Motor neuron (in vitro differentiated cells): ENCODE measurements around the gene OLFML1. TPM values are rescaled to one million over a fixed set of nuclear protein-coding genes. Genes with fewer than 3 reads are reported as not detected.

ENCODE experiments used
- ATAC-seq, 8 experiments: fragments of 200-7000 bp; cut with Tn5 transposase; replicated peaks in 6 of 8; 2 replicates each; pipeline ENCODE4 v1.8.0; 2021; ENCODE audit warnings: mild to moderate bottlenecking in 8 of 8, moderate library complexity in 8 of 8
- H3K27ac ChIP-seq, 2 donors: fragments of 250-450 bp; sonication (Bioruptor Pico); 2 replicates each; pipeline ENCODE4 v1.9.0; 2021; ENCODE audit warnings: antibody characterized with exemption in 2 of 2, mild to moderate bottlenecking in 2 of 2, moderate library complexity in 1 of 2
- H3K4me1 ChIP-seq, 2 donors: fragments of 250-450 bp; sonication (Bioruptor Pico); replicated peaks in 1 of 2; 2 replicates each; pipeline ENCODE4 v1.6.1; 2021; ENCODE audit warnings: antibody characterized with exemption in 2 of 2, mild to moderate bottlenecking in 2 of 2, moderate library complexity in 1 of 2
- H3K4me3 ChIP-seq, 5 donors: fragments of 250-450 bp; sonication (Bioruptor Pico); 2 replicates each; pipeline ENCODE4 v1.9.0; 2021; ENCODE audit warnings: antibody characterized with exemption in 5 of 5, mild to moderate bottlenecking in 5 of 5, moderate library complexity in 4 of 5
- WGBS, 10 experiments: fragments of 450-650 bp; shearing (Covaris generic); methylation state at CpG; one replicate each; pipeline ENCODE4 v1.0.0; 2022; 5-methylcytosine and 5-hydroxymethylcytosine counted together
- in situ Hi-C, 9 experiments: fragments of 400-800 bp; cut with MboI; loops; one replicate each; pipeline ENCODE4 v1.15.0; 2021; ENCODE audit warnings: low sequenced_read_pairs in 9 of 9, low pct_unique_long_range_greater_than_20kb in 2 of 9; ENCODE audit not compliant: unreplicated experiment in 9 of 9
- total RNA-seq, 8 experiments: library from RNA; unstranded; fragments of 300-600 nt; gene quantifications; 2 replicates each; pipeline versions ENCODE4 v1.2.3 to v1.2.4, GENCODE V29; 2022

Gene OLFML1
- total RNA-seq: 10 to 100 TPM in 3 of 8 experiments, 1 to 10 TPM in 1, under 1 TPM in 4; 0.13 to 91.8 (median 2.1) TPM

GRCh38 chr11:7485186-7486097 lies at the start of gene OLFML1:
TSS of gene OLFML1 (plus strand) at chr11:7485506. CDS start at chr11:7485876, 370 bp downstream.
- H3K27ac ChIP-seq: no peak within 1 kb of the TSS
- WGBS, 10 experiments: 11 to 100% (median 78%) methylated on average over 1 to 8 of the region's 15 CpGs
- in situ Hi-C loops: no loop called here
- no peak within 1 kb of the TSS for H3K4me3 ChIP-seq
- H3K4me1 ChIP-seq: peaks cover 0 to under 1% of the 10 kb centered on the region in 2 donors
- peak in 3 of 8 experiments; percentile 6 to 74 (median 9) for ATAC-seq

- peak in 1 of 8 experiments; percentile 12 for ATAC-seq
- H3K27ac ChIP-seq: no peak overlapping the region
Measured at GRCh38 chr11:7436146-7436545, 49.2 kb upstream of the OLFML1 start.

GRCh38 chr11:7436657-7437056 lies 48.6 kb upstream of the OLFML1 start:
- WGBS, 10 experiments: 23 to 100% (median 68%) methylated on average over 1 to 5 of the region's 5 CpGs; no CpG with 5 or more reads in 1 of the 10 experiments
- Histone ChIP-seq H3K4me1 (no peaks in the 10 kb centered on the region), H3K27ac (no peak overlapping the region), H3K4me3 (no peak overlapping the region)
- ATAC-seq: no peak
- in situ Hi-C loops: loop anchor here in 2 of 9 experiments (25.0 kb wide), 2 partner anchors 174 to 324 kb away; partner anchors contain the start of gene SYT9 (in 1 of the 2)

More at GRCh38 chr11:7436146-7436545, 49.2 kb upstream of the OLFML1 start:
- WGBS, 10 experiments: 0 to 80% (median 52%) methylated on average over 1 of the region's 1 CpG; no CpG with 5 or more reads in 4 of the 10 experiments
- no peak overlapping the region for H3K4me3 ChIP-seq
- in situ Hi-C loops: loop anchor here in 2 of 9 experiments (25.0 kb wide), 2 partner anchors 174 to 324 kb away; partner anchors contain the start of gene SYT9 (in 1 of the 2)
- no peaks in the 10 kb centered on the region for H3K4me1 ChIP-seq

- no peak overlapping the region for H3K27ac ChIP-seq
- in situ Hi-C loops: loop anchor here in 2 of 9 experiments (25.0 kb wide), 2 partner anchors 175 to 325 kb away; partner anchors contain the start of gene SYT9 (in 1 of the 2)
- no peak for ATAC-seq
- H3K4me3 ChIP-seq: no peak overlapping the region
- WGBS, 10 experiments: 29 to 100% (median 83%) methylated on average over 1 to 3 of the region's 3 CpGs; no CpG with 5 or more reads in 3 of the 10 experiments
- no peaks in the 10 kb centered on the region for H3K4me1 ChIP-seq
Measured at GRCh38 chr11:7437696-7438095, 47.6 kb upstream of the OLFML1 start.

GRCh38 chr11:7439746-7440320 lies 45.5 kb upstream of the OLFML1 start:
- 60 to 100% (median 75%) methylated on average over 1 to 3 of the region's 3 CpGs; no CpG with 5 or more reads in 5 of the 10 experiments for WGBS, 10 experiments
- no peak for ATAC-seq
- H3K27ac ChIP-seq: no peak overlapping the region
- H3K4me1 ChIP-seq: no peaks in the 10 kb centered on the region
- in situ Hi-C loops: loop anchor here in 3 of 9 experiments (10.0 to 25.0 kb wide), 3 partner anchors 178 to 328 kb away; partner anchors contain the start of gene SYT9 (in 1 of the 3)
- H3K4me3 ChIP-seq: no peak overlapping the region

GRCh38 chr11:7442588-7443215 lies 42.6 kb upstream of the OLFML1 start:
- in situ Hi-C loops: loop anchor here in 3 of 9 experiments (10.0 to 25.0 kb wide), 3 partner anchors 180 to 330 kb away; partner anchors contain the start of gene SYT9 (in 1 of the 3)
- no peak overlapping the region for H3K4me3 ChIP-seq
- WGBS, 10 experiments: 0 to 38% (median 16%) methylated on average over 1 to 6 of the region's 6 CpGs; no CpG with 5 or more reads in 1 of the 10 experiments

GRCh38 chr11:7444091-7444981 lies 41.0 kb upstream of the OLFML1 start:
- Histone ChIP-seq H3K4me3 (no peak overlapping the region), H3K4me1 (no peaks in the 10 kb centered on the region), H3K27ac (no peak overlapping the region)
- ATAC-seq: no peak
- in situ Hi-C loops: loop anchor here in 3 of 9 experiments (10.0 to 25.0 kb wide), 3 partner anchors 182 to 332 kb away; partner anchors contain the start of gene SYT9 (in 1 of the 3)
- 46 to 100% (median 81%) methylated on average over 1 to 5 of the region's 6 CpGs; no CpG with 5 or more reads in 2 of the 10 experiments for WGBS, 10 experiments

More at GRCh38 chr11:7442588-7443215, 42.6 kb upstream of the OLFML1 start:
- Histone ChIP-seq H3K27ac (no peak overlapping the region), H3K4me1 (no peaks in the 10 kb centered on the region)
- peak; percentile 38 to 97 (median 78) for ATAC-seq

- no peak overlapping the region for H3K4me3 ChIP-seq
- no peak overlapping the region for H3K27ac ChIP-seq
- WGBS, 10 experiments: 82 to 100% (median 94%) methylated on average over 1 to 5 of the region's 5 CpGs; no CpG with 5 or more reads in 5 of the 10 experiments
- no peak for ATAC-seq
- no peaks in the 10 kb centered on the region for H3K4me1 ChIP-seq
- in situ Hi-C loops: loop anchor here in 3 of 9 experiments (10.0 to 25.0 kb wide), 3 partner anchors 183 to 333 kb away; partner anchors contain the start of gene SYT9 (in 1 of the 3)
Measured at GRCh38 chr11:7445564-7445963, 39.7 kb upstream of the OLFML1 start.

GRCh38 chr11:7448201-7448600 lies 37.1 kb upstream of the OLFML1 start:
- H3K27ac ChIP-seq: no peak overlapping the region
- in situ Hi-C loops: loop anchor here in 3 of 9 experiments (10.0 to 25.0 kb wide), 3 partner anchors 186 to 336 kb away; partner anchors contain the start of gene SYT9 (in 1 of the 3)
- 60 to 100% (median 92%) methylated on average over 1 to 7 of the region's 12 CpGs; no CpG with 5 or more reads in 1 of the 10 experiments for WGBS, 10 experiments
- no peaks in the 10 kb centered on the region for H3K4me1 ChIP-seq
- H3K4me3 ChIP-seq: no peak overlapping the region
- ATAC-seq: no peak

GRCh38 chr11:7449211-7449840 lies 36.0 kb upstream of the OLFML1 start:
- in situ Hi-C loops: loop anchor here in 3 of 9 experiments (10.0 to 25.0 kb wide), 3 partner anchors 187 to 337 kb away; partner anchors contain the start of gene SYT9 (in 1 of the 3)

GRCh38 chr11:7449841-7450214 lies 35.5 kb upstream of the OLFML1 start:
- Histone ChIP-seq H3K4me3 (no peak overlapping the region), H3K27ac (no peak overlapping the region), H3K4me1 (no peaks in the 10 kb centered on the region)
- peak in 2 of 8 experiments; percentile 34 to 58 for ATAC-seq
- WGBS, 10 experiments: 17 to 100% (median 98%) methylated on average over 1 to 4 of the region's 4 CpGs; no CpG with 5 or more reads in 4 of the 10 experiments
- in situ Hi-C loops: loop anchor here in 3 of 9 experiments (10.0 to 25.0 kb wide), 3 partner anchors 188 to 338 kb away; partner anchors contain the start of gene SYT9 (in 1 of the 3)

More at GRCh38 chr11:7449211-7449840, 36.0 kb upstream of the OLFML1 start:
- no peak overlapping the region for H3K4me3 ChIP-seq
- WGBS, 10 experiments: 33 to 100% (median 92%) methylated on average over 1 to 2 of the region's 3 CpGs; no CpG with 5 or more reads in 3 of the 10 experiments
- H3K27ac ChIP-seq: no peak overlapping the region
- ATAC-seq: no peak
- no peaks in the 10 kb centered on the region for H3K4me1 ChIP-seq
